HEK293 (cell line): ENCODE data around the gene TMEM135.

Experiments
- BCL11B ChIP-seq: fragments of 450-650 bp; formaldehyde crosslinking; IDR thresholded peaks from 2 replicates; pipeline ENCODE4 v1.5.1; 2016; ENCODE audit warnings: low read depth, missing biosample characterization, missing genetic modification characterization
- CTCF ChIP-seq: fragments of 450-650 bp; formaldehyde crosslinking; IDR thresholded peaks from 2 replicates; pipeline ENCODE4 v1.5.1; 2016; ENCODE audit warnings: missing biosample characterization, missing genetic modification characterization
- ZNF175 ChIP-seq: fragments of 450-650 bp; formaldehyde crosslinking; IDR thresholded peaks from 2 replicates; pipeline ENCODE4 v1.5.1; 2016; ENCODE audit warnings: missing biosample characterization, missing genetic modification characterization
- ZSCAN16 ChIP-seq: fragments of 450-650 bp; formaldehyde crosslinking; IDR thresholded peaks from 2 replicates; pipeline ENCODE4 v1.5.1; 2016; ENCODE audit warnings: missing biosample characterization, missing genetic modification characterization

- no peak for TF ChIP-seq ZNF175 (tag by site-specific recombination)
- TF ChIP-seq CTCF (tag by site-specific recombination): no peak
- TF ChIP-seq BCL11B (tag by site-specific recombination): no peak
- TF ChIP-seq ZSCAN16 (tag by site-specific recombination): no peak
These were observed 104.9 kb downstream of the TMEM135 start for GRCh38 chr11:87142594-87142993.
